ENCODE measurements around the gene RPS6KA2. TPM values are rescaled to one million over a fixed set of nuclear protein-coding genes. Genes with fewer than 3 reads are reported as not detected.

The RPS6KA2 gene
- polyA plus RNA-seq, 1 donor (not counting 4 experiments of a cell fraction or from before 2014, with no cell fraction given): 8.2 TPM

DNA sequence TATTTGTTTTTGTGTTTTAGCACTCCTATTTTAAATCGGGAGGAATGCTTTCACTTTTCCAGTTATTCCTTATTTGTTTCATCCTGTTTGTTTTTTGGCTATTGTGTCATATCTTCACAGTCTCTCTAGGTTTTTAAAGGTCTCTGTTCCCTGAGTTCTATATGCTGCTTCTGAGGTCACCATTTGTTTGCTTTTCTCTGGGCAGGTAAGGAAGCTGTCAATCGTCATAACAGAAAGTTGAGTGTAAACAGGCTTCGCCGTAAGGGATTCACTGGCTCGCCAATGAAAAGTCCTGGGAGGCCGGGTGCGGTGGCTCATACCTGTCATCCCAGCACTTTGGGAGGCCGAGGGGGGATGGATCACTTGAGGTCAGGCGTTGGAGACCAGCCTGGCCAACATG is 48.7 kb upstream of the RPS6KA2 start:
- peaks cover 3% of the 10 kb centered on the region for H3K4me1 ChIP-seq (ENCODE audit: control insufficient read depth, extremely low read depth, insufficient read depth, low read length)
- H3K9me1 ChIP-seq (ENCODE audit: control insufficient read depth, extremely low read depth, insufficient read depth, low read length): no peaks in the 10 kb centered on the region
- dilution Hi-C loops (cut with MboI; ENCODE audit: extremely low pct_ligation_motif_present, low sequenced_read_pairs): no loop called here
- no peaks in the 10 kb centered on the region for H4K20me1 ChIP-seq (ENCODE audit: control insufficient read depth, extremely low read depth, insufficient read depth, low read length)
- H3K4me2 ChIP-seq (ENCODE audit: control insufficient read depth, extremely low read depth, insufficient read depth, low read depth, low read length): no peak overlapping the region
- H3K9me3 ChIP-seq (ENCODE audit: control insufficient read depth, low read depth, low read length): no peaks in the 10 kb centered on the region
- no peak overlapping the region for H3K9ac ChIP-seq (ENCODE audit: control insufficient read depth, extremely low read depth, insufficient read depth, low read length)
- no peak overlapping the region for H3K27ac ChIP-seq (ENCODE audit: control insufficient read depth, insufficient read depth, low read length)
- FAIRE-seq (no peak), DNase-seq (ENCODE audit: low read depth, low spot score) (no peak)
- H3K36me3 ChIP-seq (ENCODE audit: control insufficient read depth in 2 of 2, extremely low read depth in 1 of 2, insufficient read depth in 2 of 2, low read length in 2 of 2): no peaks in the 10 kb centered on the region
- H3K27me3 ChIP-seq (ENCODE audit: control insufficient read depth, extremely low read depth, insufficient read depth, low read length): no peaks in the 10 kb centered on the region
- H3K4me3 ChIP-seq (ENCODE audit: control insufficient read depth in 2 of 3, extremely low read depth in 1 of 3, insufficient read depth in 2 of 3, low read depth in 1 of 3, low read length in 3 of 3): no peak overlapping the region
- no peak overlapping the region for H2AFZ ChIP-seq (ENCODE audit: control insufficient read depth, low read length)
- no peaks in the 10 kb centered on the region for H3K79me2 ChIP-seq (ENCODE audit: control insufficient read depth, insufficient read depth, low read length)
- no peak for TF ChIP-seq EZH2 (IDR thresholded peaks at IDR 0.05; ENCODE audit: low read length)
- TF ChIP-seq, protein P1, sequence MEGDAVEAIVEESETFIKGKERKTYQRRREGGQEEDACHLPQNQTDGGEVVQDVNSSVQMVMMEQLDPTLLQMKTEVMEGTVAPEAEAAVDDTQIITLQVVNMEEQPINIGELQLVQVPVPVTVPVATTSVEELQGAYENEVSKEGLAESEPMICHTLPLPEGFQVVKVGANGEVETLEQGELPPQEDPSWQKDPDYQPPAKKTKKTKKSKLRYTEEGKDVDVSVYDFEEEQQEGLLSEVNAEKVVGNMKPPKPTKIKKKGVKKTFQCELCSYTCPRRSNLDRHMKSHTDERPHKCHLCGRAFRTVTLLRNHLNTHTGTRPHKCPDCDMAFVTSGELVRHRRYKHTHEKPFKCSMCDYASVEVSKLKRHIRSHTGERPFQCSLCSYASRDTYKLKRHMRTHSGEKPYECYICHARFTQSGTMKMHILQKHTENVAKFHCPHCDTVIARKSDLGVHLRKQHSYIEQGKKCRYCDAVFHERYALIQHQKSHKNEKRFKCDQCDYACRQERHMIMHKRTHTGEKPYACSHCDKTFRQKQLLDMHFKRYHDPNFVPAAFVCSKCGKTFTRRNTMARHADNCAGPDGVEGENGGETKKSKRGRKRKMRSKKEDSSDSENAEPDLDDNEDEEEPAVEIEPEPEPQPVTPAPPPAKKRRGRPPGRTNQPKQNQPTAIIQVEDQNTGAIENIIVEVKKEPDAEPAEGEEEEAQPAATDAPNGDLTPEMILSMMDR (optimal IDR thresholded peaks at IDR 0.05 in 1 of 3, IDR thresholded peaks at IDR 0.05 in 1 of 3, conservative IDR thresholded peaks at IDR 0.05 in 1 of 3; ENCODE audit: extremely low read depth in 1 of 3, insufficient read depth in 2 of 3, low read length in 3 of 3): no peak

DNA sequence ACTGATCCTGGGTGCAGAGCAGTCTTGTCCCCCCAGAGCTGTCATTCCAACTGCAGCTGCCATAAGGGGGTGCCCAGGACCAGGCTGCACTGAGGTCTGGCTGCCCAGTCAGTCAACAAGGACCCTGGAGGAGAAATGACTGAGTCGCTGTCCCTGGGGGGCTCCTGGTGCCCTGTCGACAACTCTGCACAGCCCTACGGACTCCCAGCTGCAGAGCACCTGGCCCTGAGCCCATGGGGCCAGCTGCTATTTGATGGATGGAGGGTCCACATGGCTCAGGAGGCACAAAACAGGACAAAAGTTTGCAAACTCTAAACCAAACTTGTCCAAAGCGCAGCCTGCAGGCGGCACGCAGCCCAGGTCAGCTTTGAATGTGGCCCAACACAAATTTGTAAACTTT is 46.3 kb upstream of the RPS6KA2 start:
- Histone ChIP-seq H3K79me2 (ENCODE audit: control insufficient read depth, insufficient read depth, low read length) (no peaks in the 10 kb centered on the region), H4K20me1 (ENCODE audit: control insufficient read depth, extremely low read depth, insufficient read depth, low read length) (no peaks in the 10 kb centered on the region), H2AFZ (ENCODE audit: control insufficient read depth, low read length) (no peak overlapping the region), H3K4me2 (ENCODE audit: control insufficient read depth, extremely low read depth, insufficient read depth, low read depth, low read length) (no peak overlapping the region), H3K9ac (ENCODE audit: control insufficient read depth, extremely low read depth, insufficient read depth, low read length) (no peak overlapping the region), H3K27ac (ENCODE audit: control insufficient read depth, insufficient read depth, low read length) (no peak overlapping the region), H3K27me3 (ENCODE audit: control insufficient read depth, extremely low read depth, insufficient read depth, low read length) (no peaks in the 10 kb centered on the region), H3K4me1 (ENCODE audit: control insufficient read depth, extremely low read depth, insufficient read depth, low read length) (peaks cover 4% of the 10 kb centered on the region), H3K36me3 (ENCODE audit: control insufficient read depth in 2 of 2, extremely low read depth in 1 of 2, insufficient read depth in 2 of 2, low read length in 2 of 2) (no peaks in the 10 kb centered on the region), H3K4me3 (ENCODE audit: control insufficient read depth in 2 of 3, extremely low read depth in 1 of 3, insufficient read depth in 2 of 3, low read depth in 1 of 3, low read length in 3 of 3) (no peak overlapping the region), H3K9me3 (ENCODE audit: control insufficient read depth, low read depth, low read length) (no peaks in the 10 kb centered on the region), H3K9me1 (ENCODE audit: control insufficient read depth, extremely low read depth, insufficient read depth, low read length) (no peaks in the 10 kb centered on the region)
- no peak for TF ChIP-seq EZH2 (IDR thresholded peaks at IDR 0.05; ENCODE audit: low read length)
- TF ChIP-seq, protein P1 (optimal IDR thresholded peaks at IDR 0.05 in 1 of 3, IDR thresholded peaks at IDR 0.05 in 1 of 3, conservative IDR thresholded peaks at IDR 0.05 in 1 of 3; ENCODE audit: extremely low read depth in 1 of 3, insufficient read depth in 2 of 3, low read length in 3 of 3): no peak
- no peak for FAIRE-seq
- DNase-seq (ENCODE audit: low read depth, low spot score): no peak
- dilution Hi-C loops (cut with MboI; ENCODE audit: extremely low pct_ligation_motif_present, low sequenced_read_pairs): no loop called here
